NK-92 (cell line): ENCODE data around the gene PARP4.
"Not testable (repeated sequence)": the region's sequence is repeated elsewhere in the genome, so short reads cannot be mapped to it uniquely, and the experiment has no call there.

Experiments used
- DNase-seq: peaks from one replicate; lab custom pipeline; 2025; ENCODE audit not compliant: unreplicated experiment; lab: John Stamatoyannopoulos, UW

PARP4 gene

DNA sequence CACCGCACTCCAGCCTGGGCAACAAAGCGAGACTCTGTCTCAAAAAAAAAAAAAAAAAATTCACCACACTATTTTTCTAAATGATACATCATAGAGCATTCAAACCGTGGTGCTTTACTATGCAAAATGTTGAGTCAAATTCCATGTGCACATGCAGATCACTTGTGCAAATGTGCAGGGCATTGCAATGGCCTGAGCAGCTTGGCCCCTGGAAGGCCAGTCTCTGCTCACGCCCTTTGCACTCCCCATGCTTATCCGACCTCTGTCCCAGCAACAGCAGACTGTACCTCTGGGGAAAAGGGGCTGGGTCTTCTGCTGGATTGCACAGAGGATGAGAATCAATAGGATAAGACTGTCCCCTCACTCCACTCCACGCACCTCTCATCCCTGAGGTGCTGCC, 58.5 kb downstream of the PARP4 start:
- no peak for DNase-seq

DNA sequence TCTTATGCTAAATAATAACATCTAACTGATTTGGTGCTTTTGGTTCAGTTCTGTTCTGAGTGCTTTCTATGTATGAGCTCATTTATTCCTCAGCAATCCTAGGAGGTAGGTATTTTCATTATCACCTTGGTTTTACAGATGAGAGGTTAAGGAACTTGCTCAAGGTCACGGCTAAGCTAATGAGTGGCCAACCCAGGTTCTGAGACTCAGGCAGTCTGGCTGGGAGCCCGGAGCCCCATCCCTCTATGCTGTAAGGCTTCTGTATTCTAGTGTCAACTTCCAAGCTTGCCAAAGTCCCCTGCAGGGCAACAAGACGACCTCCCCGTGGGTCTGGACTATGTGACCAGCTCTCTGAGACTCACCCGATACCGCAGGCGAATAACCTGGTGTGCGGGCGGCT, 60.5 kb downstream of the PARP4 start:
- DNase-seq = no peak

DNA sequence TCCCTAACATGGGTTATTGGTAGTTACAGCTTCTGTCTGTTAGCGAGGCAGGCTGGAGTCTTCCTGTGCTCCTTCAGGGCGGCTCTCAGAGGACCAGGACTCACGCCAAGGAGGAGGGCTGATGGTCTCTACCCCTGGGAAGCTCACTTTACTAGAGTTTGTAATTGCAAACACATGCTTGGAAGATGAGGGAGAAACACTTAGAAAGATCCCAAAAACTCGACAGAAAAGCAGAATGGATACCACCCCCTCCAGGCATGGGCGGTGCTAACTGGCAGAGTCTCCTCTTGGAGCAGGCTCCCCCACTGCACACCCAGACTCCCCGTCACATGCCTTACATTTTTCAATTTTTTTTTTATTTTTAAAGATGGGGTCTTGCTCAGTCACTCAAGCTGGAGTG, 62.0 kb downstream of the PARP4 start:
- no peak for DNase-seq

DNA sequence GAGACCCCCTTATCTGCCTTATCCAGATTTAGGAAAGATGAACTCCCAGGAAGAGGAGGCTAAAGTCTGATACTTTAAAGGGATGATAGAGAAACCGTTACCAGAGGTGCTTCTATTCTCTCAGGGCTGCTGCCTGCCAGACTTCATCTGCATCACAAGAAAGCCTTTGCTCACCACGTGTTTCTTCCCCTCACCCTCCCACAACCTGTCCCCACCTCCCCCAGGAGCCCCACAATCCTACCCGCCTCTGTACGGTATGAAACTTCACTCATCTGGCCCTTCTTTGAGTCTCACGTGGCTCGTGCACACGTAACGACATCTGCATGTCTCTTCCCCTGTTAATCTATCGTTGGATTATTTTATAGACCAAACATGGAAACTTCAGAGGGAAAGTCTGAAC, 67.7 kb downstream of the PARP4 start:
- DNase-seq = not testable (repeated sequence)

DNA sequence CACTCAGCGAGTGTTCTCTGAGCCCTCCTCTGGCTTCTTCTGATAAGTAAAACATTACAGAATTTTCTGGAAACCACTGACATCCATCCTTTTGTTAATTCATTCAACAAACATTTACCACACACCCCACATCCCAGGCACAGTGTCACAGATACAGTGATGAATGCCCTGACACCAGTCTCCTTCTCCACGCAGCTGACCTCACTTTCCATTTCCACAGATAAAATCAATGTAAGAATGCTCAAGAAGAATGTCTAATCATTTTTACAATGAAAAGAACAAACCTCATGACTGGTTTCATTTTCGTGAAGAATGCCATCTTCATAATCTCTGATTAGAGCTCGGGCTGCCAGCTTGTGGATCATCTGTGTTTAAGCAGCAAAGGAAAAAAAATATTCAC, 69.2 kb downstream of the PARP4 start:
- no peak for DNase-seq

DNA sequence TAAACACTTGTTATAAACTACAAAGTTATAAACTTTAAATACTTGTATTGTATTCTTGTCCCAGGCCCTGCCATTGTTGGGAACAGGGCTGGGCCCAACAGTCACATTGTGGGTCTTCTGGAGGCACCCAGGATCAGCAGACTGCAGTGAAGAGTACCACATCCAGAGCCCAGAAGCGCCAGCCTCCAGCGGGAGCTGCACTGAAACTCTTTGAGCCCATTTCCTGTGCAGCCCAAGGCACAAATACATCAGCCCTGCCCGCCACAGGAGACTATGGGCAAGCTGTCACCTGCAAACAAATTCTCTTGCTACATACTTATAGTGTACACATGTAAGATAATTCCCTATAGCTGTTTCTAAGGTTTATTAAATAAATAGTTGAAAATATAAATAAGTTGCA, 86.5 kb downstream of the PARP4 start:
- not testable (repeated sequence) for DNase-seq

DNA sequence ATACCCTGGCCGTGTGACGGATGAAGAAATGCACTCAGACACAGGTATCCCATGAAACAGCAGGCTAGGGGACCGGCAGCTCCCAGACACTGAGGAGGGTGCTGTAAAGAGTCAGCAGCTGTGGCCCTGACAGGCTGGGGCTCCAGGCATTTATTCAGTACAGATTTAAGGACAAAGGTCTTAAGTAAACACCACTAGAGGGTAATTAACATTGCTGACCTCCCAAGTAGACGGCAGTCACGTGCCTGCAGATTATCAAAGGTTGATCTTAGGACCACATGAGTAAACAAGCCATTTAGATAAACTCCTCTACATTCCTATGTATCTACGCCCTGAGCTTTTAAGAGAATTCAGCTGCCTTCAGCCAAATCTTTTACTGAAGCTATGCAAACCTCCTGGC, 92.9 kb downstream of the PARP4 start:
- not testable (repeated sequence) for DNase-seq

DNA sequence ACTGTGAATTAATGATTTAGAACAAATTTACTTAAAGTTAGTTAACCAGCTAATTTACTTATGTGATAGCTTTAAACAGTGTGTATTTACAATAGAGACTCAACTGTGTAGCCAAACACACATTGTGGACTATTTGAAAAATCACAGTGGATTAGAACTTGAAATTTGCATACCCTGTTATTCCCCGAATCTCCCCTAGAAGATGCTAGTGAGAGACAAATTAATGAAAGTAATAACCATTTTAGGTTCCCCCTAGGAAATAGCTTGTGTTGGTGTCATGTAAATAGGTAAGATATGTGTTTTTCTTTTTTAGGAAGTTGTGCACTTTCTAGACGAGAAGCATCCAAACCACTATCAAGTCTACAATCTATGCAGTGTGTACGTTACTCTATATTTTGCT, 104.7 kb downstream of the PARP4 start:
- DNase-seq = no peak

DNA sequence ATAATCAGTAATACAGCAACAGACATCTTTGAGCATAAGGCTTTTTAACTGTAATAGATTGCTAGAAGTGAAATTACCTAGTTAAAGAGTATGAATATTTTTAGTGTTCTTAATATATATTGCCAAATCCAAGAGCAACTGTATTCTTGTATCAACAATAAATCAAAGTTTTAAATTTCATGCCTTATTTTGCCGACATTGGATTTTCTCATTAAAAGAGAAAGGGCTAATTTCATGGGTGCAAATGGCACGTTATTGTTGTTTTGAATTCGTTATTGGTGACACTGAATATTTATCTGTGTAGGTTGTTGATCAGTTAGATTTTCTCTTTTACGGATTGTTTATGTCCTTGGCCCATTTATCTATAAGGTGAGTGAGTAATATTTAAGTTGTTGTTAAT, 106.1 kb downstream of the PARP4 start:
- DNase-seq = no peak

DNA sequence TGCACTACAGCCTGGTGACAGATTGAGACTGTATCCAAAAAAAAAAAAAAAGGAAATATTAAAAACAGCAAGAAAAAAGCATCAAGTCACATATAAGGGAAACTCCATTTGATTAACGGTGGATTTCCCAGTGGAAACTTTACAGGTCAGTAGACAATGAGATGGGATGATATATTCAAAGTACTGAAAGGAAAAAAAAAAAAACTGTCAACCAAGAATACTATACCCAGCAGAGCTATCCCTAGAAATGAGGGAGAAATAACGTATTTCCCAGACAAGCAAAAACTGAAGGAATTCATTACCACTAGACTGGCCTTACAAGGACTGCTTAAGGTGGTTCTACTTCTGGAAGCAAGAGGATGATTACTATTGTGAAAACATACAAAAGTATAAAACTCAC, 115.8 kb downstream of the PARP4 start:
- DNase-seq = no peak

DNA sequence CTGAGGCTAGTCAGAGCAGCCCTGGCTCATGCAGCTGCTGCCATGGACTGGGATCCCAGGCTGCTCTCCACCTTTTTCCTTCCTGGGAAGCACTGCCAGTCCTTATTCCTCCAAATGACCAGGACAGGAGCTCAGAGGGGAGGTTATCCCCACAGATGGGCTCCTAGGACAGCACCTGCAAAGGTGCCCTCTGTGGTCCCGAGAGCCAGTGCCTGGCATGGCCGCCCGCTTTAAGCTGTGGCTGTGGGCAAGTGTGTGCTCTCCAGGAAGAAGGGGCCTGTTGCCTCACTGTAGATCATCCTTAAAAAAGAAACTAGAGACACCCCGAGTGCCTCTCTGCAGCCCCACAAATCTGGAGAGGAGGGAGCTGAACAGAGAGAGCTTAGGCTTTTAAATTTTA, 119.6 kb downstream of the PARP4 start:
- DNase-seq = no peak

DNA sequence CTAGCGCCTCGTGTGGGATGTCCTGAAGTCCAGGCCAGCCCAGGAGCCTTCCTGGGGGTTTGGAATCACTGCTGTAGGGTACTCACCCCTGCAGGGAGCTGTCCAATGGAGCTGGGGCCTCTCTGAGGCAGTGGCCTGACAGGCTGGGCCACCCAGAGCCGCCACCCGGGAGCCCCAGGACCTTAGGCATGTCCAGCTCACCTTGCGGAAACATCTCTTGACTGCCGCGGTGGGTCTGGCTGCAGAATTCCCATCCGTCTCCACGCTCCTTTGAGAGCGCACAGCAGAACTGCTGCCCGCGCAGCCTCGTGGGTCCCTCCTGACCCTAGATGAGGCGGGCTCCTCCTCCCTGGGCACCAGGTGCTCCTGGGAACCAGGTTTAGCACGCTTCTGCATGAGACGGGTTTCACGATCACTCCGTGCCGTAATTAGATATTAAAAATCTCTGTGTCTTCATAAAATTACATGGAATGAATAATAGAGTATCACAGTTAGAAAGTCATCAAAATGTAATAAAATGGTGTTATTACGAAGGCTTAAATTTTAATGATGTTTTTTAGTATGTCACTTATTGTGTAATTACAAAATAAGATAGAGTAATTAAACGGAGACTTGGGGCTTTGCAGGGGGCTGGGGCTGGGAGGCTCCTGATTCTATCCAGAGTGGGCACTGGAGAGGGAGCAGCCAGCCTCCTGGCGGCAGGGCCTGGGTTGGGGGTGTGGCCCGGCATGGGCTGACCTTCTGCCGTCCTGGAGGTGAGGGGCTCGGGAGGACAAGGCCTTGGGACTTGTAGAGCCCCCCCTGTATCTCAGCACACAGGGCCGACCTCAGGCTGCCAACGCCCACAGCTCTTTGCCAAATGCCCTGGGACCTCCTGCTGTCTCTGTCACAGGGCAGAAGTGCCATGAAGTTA, 120.6 kb downstream of the PARP4 start:
- not testable (repeated sequence) for DNase-seq

DNA sequence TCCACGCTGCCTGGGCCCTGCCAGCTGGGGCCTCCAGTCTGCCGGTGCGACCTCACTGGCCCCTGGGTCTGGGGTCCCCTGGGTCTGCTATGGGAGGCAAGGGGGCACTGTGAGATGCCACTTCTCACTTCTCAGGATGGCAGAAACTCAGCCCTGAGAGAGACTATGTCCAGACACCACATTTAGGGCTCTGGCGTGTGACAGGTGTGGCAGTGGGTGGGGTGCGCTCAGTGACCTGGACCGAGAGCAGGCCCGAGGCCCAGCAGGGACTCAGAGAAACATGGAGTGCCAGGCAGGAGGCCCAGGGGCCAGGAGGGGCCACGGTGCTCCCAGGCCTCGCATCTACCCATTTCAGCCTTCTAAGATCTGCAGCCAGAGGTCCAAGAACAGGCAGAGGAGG, 121.8 kb downstream of the PARP4 start:
- DNase-seq = not testable (repeated sequence)

DNA sequence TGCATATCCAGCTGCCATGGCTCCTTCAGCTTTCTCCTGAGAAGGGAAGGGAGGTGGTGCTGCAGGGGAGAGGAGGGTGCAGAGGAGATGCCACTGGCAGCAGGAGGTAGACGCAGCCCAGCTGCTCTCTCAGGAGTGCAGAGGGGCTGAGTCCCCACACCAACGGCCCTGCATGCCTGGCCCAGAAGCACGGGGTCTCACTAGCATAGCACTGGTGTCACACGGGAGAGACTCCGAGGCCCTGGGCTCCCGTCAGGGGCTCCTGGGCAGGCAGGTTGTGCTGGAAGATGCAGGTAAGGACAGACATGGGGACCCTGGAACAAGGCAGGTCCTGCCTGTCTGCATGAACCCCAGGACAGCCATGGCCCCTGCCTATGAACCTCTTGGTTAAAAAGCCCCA, 123.1 kb downstream of the PARP4 start:
- DNase-seq = no peak

DNA sequence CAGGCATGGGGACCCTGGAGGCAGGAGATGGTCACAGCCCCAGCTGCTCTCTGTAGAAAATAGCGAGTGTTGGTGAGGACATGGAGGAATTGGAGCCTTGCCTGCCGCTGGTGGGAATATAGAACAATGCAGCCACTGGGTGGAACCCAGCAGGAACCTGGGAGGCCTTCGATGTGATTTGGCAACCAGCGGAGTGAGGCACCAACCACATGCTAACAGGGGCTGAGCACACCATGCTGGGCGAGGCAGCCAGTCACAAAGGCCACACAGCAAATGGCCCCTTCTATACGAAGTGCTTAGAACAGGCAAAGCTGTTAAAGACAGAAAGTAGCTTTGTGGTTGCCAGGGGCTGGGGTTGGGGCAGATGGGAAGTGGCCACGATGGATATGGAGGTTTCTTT, 123.8 kb downstream of the PARP4 start:
- DNase-seq = not testable (repeated sequence)

DNA sequence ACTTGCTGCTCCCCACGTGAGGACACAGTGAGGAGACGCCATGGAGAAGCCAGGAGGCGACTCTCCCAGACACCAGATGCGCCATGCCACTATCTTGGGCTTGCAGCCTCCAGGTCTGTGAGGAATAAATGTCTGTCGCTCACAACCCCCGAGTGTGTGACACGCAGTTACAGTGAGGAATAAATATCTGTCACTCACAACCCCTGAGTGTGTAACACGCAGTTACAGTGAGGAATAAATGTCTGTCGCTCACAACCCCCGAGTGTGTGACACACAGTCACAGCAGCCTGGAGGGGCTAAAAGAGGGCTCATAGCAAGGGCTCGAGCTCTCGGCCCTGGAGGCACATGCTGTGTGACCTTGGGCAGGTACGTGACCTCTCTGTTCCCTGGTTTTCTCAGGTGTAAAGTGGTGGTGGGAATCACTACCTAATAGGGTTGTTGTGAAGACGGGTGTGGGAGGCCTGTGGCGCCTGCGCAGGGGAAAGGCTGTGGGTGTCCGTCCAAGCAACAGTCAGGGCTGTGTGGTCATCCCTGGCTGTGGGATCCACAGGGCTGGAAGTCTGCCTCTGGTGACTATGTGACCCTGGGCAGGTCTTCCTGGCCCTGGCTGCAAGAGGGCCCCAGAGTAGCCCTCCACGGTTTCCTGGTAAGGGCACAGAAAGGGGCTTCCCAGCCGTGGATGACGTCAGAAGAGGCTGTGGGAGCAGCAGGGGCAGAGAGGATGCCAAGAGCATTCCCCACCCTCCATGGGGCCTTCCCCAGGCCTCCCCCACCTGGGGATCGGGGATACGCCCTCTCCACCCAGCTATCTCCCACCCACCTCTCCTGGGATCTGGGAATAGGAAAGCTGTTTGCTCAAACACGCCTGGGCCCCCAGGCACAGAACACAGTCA, 125.5 kb downstream of the PARP4 start:
- no peak for DNase-seq

DNA sequence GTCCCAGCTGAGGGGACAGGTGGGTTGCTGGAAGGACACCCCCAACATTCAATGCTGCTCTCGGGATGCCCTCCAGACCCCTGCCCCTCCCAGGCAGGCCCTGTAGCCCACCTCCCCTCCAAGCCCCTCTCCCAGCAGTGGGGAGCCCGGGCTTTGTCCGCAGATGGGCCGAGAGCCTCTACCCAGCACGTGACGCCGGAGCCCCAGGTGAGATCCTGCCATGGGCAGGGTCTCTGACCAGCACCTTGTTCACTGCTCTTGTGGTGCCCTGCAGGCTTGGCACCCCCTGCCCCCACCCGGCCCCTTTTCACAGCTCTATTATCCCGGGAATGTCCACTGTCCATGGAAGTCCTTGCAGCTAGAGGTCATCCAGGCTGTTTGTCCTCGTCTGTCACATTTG, 126.7 kb downstream of the PARP4 start:
- DNase-seq = no peak

DNA sequence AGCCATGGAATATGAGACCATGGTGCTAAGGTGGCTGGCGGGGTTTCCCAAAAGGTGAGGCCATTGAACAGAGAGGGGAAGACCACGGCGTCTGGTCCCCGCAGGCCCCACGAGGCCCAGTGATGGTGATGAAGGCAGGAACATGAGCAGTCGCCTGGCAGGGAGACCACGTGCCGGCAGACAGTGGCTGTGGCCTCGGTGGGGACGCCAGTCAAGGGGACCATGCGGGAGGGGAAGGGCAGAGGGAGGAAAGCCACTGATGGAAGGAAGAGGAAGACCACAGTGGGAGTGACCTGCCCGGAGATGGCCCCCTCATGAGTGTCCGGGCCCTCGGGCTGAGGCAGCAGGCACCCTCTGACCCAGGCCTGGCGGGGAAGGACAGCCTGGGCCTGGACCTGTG, 127.6 kb downstream of the PARP4 start:
- not testable (repeated sequence) for DNase-seq

DNA sequence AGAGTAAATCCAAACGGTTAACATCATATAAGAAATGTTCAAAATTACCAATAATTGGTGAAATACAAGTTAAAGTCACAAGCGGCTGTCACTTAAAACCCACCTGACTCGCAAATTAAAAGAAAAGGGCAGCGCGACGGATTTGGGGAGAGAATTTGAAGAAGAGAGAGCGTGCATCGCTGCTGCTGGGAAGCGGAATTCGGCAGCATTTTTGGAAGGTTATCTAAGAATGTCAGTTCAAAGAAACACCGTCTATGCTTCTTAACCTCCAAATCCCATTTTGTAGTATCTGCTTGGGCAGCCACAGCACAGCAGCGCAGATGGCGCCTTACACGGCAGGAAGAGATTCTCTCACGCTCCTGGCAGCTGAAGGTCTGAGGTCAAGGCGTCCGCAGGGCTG, 128.5 kb downstream of the PARP4 start:
- DNase-seq = not testable (repeated sequence)

DNA sequence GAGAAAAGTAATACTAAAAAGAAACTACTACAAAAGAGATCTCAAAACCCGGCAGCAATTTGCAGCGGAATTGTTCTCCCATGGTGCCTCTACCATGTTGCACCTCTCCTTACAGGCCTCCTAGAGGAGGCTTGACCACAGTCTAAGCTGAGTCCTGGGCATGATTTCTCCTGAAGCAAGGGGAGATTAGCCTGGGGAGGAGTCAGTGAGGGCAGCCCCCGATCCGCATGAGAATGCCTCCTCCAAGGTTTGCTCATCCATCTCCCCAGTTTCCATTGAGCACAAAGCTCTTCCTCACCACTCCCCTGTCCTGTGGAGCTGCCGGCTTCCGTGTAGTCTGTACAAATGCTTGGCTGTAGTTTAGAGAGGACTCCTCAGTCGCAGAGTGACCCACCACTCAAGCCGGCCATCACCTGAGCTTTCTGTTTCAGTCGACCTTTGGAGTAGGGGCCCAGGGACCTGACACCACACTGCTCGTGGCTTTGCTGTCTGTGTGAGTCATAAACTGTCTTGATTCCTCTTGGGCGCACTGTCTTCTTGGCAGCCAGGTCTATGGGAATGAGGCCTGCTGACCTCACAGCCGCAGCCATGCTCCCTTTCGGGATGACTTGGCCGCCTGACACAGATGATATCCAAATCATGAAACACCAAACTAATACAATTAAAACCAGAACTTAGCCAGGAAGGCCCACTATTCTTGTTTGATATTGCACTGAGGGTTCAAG, 130.9 kb downstream of the PARP4 start:
- no peak for DNase-seq

DNA sequence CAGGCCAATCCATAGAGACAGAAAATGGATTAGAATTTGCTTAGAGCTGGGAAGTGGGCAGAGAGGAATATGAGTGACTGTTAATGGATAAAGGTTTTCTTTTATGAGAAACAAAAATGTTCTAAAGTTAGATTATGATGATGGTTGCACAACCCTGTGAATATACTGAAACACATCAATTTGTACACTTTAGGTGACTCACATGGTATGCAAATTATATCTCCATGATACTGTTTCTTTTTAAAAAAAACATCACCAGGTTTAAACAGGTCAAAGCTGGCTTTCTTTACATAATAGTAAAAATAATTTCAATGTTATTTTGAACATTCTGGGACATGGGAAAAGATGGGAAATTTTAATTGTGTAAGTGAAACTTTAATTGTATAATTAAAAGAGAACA, 131.7 kb downstream of the PARP4 start:
- DNase-seq = not testable (repeated sequence)
